Mucosa of descending colon (tissue), 3 donors: ENCODE results near the gene DCAF8. TPM values are rescaled to one million over a fixed set of nuclear protein-coding genes. Genes with fewer than 3 reads are reported as not detected.

Source experiments
- ATAC-seq: fragments of 200-7000 bp; cut with Tn5 transposase; one replicate; pipeline ENCODE4 v1.9.1; 2020; ENCODE audit warnings: mild to moderate bottlenecking, moderate library complexity
- DNase-seq, 3 donors: peaks; one replicate each; pipeline ENCODE4 v3.0.0-alpha.2; 2020
- H3K36me3 ChIP-seq: fragments of 200-600 bp; one replicate; pipeline ENCODE4 v1.8.0; 2021; ENCODE audit warnings: low read depth, mild to moderate bottlenecking
- H3K4me1 ChIP-seq: fragments of 200-600 bp; one replicate; pipeline ENCODE4 v1.8.0; 2021; ENCODE audit warnings: low read depth, mild to moderate bottlenecking
- H3K4me3 ChIP-seq: fragments of 200-600 bp; one replicate; pipeline ENCODE4 v1.8.0; 2021; ENCODE audit warnings: mild to moderate bottlenecking
- H3K9me3 ChIP-seq: fragments of 200-600 bp; one replicate; pipeline ENCODE4 v1.8.0; 2021; ENCODE audit warnings: mild to moderate bottlenecking
- CTCF ChIP-seq: fragments of 200-600 bp; IDR thresholded peaks from one replicate; pipeline ENCODE4 v1.8.0; 2022; ENCODE audit warnings: antibody characterized with exemption, mild to moderate bottlenecking
- intact Hi-C, 2 donors: fragments of 100-400 bp; cut with DNase I in 1 of 2; cut with micrococcal nuclease in 1 of 2; formaldehyde crosslinking; loops; one replicate each; pipeline versions ENCODE4 v1.11.0 to v1.11.1; 2022; cut with DNase I, micrococcal nuclease
- total RNA-seq, 3 donors: library from RNA; stranded (reverse); fragmentation: NEBNext Ultra II Directional in 2 of 3; extraction: Animal tissue kit (Norgen Biotek cat#: 25700) in 2 of 3; gene quantifications; one replicate each; pipeline versions ENCODE4 v1.2.1 to v1.2.4, GENCODE V29; 2021 to 2023
- donor health status: DM: no; HTN: no; CAD: no; lungs with moderate emphysema.
- donor health status: DM: no; HTN: no; CAD: no.
- donor health status: DM: no; HTN: yes; CAD: no.

The DCAF8 gene
- total RNA-seq, 3 donors from 2014 or later, result 96.7 to 146 (median 123) TPM

GRCh38 chr1:160277330-160277729 is 15.0 kb upstream of the DCAF8 start:
- ATAC-seq (no peak), DNase-seq (no peak)
- H3K4me1 ChIP-seq, result no peaks in the 10 kb centered on the region
- no peaks in the 10 kb centered on the region for H3K36me3 ChIP-seq
- no peaks in the 10 kb centered on the region for H3K9me3 ChIP-seq
- TF ChIP-seq CTCF, result no peak
- intact Hi-C loops, result no loop called here
- H3K4me3 ChIP-seq, result no peak overlapping the region

GRCh38 chr1:160271025-160271424 is 8.7 kb upstream of the DCAF8 start:
- H3K4me3 ChIP-seq, result no peak overlapping the region
- H3K9me3 ChIP-seq, result no peaks in the 10 kb centered on the region
- no peak for TF ChIP-seq CTCF
- DNase-seq (no peak), ATAC-seq (no peak)
- no peaks in the 10 kb centered on the region for H3K36me3 ChIP-seq
- intact Hi-C loops, result no loop called here
- H3K4me1 ChIP-seq, result no peaks in the 10 kb centered on the region

GRCh38 chr1:160267284-160267991 is 5.1 kb upstream of the DCAF8 start:
- TF ChIP-seq CTCF, result no peak

GRCh38 chr1:160264795-160265307 is 2.5 kb upstream of the DCAF8 start:
- H3K4me1 ChIP-seq, result peaks cover 8% of the 10 kb centered on the region
- no peak for TF ChIP-seq CTCF
- no peak overlapping the region for H3K4me3 ChIP-seq
- intact Hi-C loops, result no loop called here
- ATAC-seq (no peak), DNase-seq (no peak)
- H3K36me3 ChIP-seq, result no peaks in the 10 kb centered on the region
- no peaks in the 10 kb centered on the region for H3K9me3 ChIP-seq

More at GRCh38 chr1:160267284-160267991, 5.1 kb upstream of the DCAF8 start:
- ATAC-seq (peak; percentile 77), DNase-seq (peak in 2 of 3 donors; percentile 21 to 42)
- Histone ChIP-seq H3K9me3 (no peaks in the 10 kb centered on the region), H3K4me3 (no peak overlapping the region), H3K4me1 (peaks cover 4% of the 10 kb centered on the region), H3K36me3 (no peaks in the 10 kb centered on the region)
- intact Hi-C loops, result no loop called here

GRCh38 chr1:160261556-160261892 is 825 bp downstream of the DCAF8 start:
- Histone ChIP-seq H3K9me3 (no peaks in the 10 kb centered on the region), H3K4me1 (peaks cover 8% of the 10 kb centered on the region), H3K36me3 (no peaks in the 10 kb centered on the region), H3K4me3 (peak overlapping the region; percentile 73)
- no peak for TF ChIP-seq CTCF
- ATAC-seq (peak; percentile 67), DNase-seq (peak in 1 of 3 donors; percentile 67)
- intact Hi-C loops, result no loop called here
